WTC11 (cell line): Measurements from ENCODE around the gene ST6GALNAC2.

Source experiments
- ATF3 ChIP-seq: sonication (generic); formaldehyde crosslinking; conservative IDR thresholded peaks from 2 replicates; pipeline ENCODE4 v1.8.1; 2022; ENCODE audit warnings: mild to moderate bottlenecking, missing genetic modification reagents
- CTCF ChIP-seq: fragments of 200-600 bp; IDR thresholded peaks from 2 replicates; pipeline ENCODE4 v1.8.0; 2022; ENCODE audit warnings: antibody characterized with exemption
- EMX1 ChIP-seq: fragments of 250-450 bp; sonication (Bioruptor Pico); IDR thresholded peaks from 2 replicates; pipeline ENCODE4 v1.8.0; 2021; ENCODE audit warnings: mild to moderate bottlenecking
- FOXP1 ChIP-seq: sonication (generic); formaldehyde crosslinking; IDR thresholded peaks from 2 replicates; pipeline ENCODE4 v1.8.0; 2022; ENCODE audit warnings: missing genetic modification reagents, mild to moderate bottlenecking, moderate library complexity, borderline replicate concordance
- ZNF416 ChIP-seq: fragments of 250-450 bp; sonication (Bioruptor Pico); IDR thresholded peaks from 2 replicates; pipeline ENCODE4 v1.9.0; 2021; ENCODE audit warnings: mild to moderate bottlenecking, inconsistent platforms

GRCh38 chr17:76598004-76598439 lies 12.4 kb upstream of the ST6GALNAC2 start:
- TF ChIP-seq EMX1 (CRISPR knock-in tag), result no peak
- TF ChIP-seq ATF3 (CRISPR knock-in tag), result no peak
- TF ChIP-seq CTCF, result no peak
- TF ChIP-seq FOXP1 (CRISPR knock-in tag), result no peak
- TF ChIP-seq ZNF416 (CRISPR knock-in tag), result no peak
